Transverse colon (tissue), 4 donors: ENCODE data around the gene ICAM3. TPM values are rescaled to one million over a fixed set of nuclear protein-coding genes. Genes with fewer than 3 reads are reported as not detected.

Experiments used
- DNase-seq: peaks from one replicate; pipeline ENCODE4 v3.0.0-alpha.2; 2019
- H3K27ac ChIP-seq, 4 donors: fragments of 200-600 bp; sonication (generic); 2 replicates each; pipeline ENCODE4 v1.5.1; 2016 to 2018; ENCODE audit warnings: inconsistent platforms in 4 of 4
- H3K27me3 ChIP-seq: fragments of 200-600 bp; sonication (generic); 2 replicates; pipeline ENCODE4 v1.5.1; 2017; ENCODE audit warnings: inconsistent platforms
- H3K36me3 ChIP-seq, 4 donors: fragments of 200-600 bp; sonication (generic); 2 replicates each; pipeline ENCODE4 v1.5.1; 2017 to 2019; ENCODE audit warnings: inconsistent platforms in 4 of 4
- H3K4me1 ChIP-seq, 4 donors: fragments of 200-600 bp; sonication (generic); 2 replicates each; pipeline ENCODE4 v1.5.1; 2017 to 2020; ENCODE audit warnings: inconsistent platforms in 4 of 4
- H3K4me3 ChIP-seq, 4 donors: fragments of 200-600 bp; sonication (generic); 1 replicate in 1 of 4; 2 replicates in 3 of 4; pipeline versions ENCODE4 v1.5.1 to v1.6.1; 2017 to 2019; ENCODE audit warnings: inconsistent platforms in 4 of 4
- H3K9me3 ChIP-seq, 2 donors: fragments of 200-600 bp; sonication (generic); 2 replicates each; pipeline ENCODE4 v1.5.1; 2017 to 2019; ENCODE audit warnings: inconsistent platforms in 2 of 2
- EP300 ChIP-seq: sonication (generic); formaldehyde crosslinking; IDR thresholded peaks from one replicate; pipeline ENCODE4 v1.6.1; 2017; ENCODE audit warnings: antibody characterized with exemption, low read depth
- POLR2A ChIP-seq: fragments of 450-650 bp; IDR thresholded peaks from one replicate; pipeline ENCODE4 v1.6.1; 2016; ENCODE audit warnings: antibody characterized with exemption, mild to moderate bottlenecking, moderate library complexity
- POLR2AphosphoS5 ChIP-seq, 3 donors: sonication (generic); formaldehyde crosslinking; IDR thresholded peaks; one replicate each; pipeline ENCODE4 v1.6.1; 2016; ENCODE audit warnings: antibody characterized with exemption in 3 of 3
- WGBS, 2 donors: methylation state at CpG; one replicate each; pipeline ENCODE4 v1.1.5; 2018; ENCODE audit warnings: low coverage in 1 of 2; 5-methylcytosine and 5-hydroxymethylcytosine counted together
- in situ Hi-C, 4 donors: fragments of 200-750 bp; cut with MboI; loops; one replicate each; pipeline versions ENCODE4 v1.15.0 to v1.15.1; 2017; ENCODE audit warnings: low sequenced_read_pairs in 3 of 4, low pct_ligation_motif_present in 1 of 4, low pct_unique_long_range_greater_than_20kb in 1 of 4
- intact Hi-C: fragments of 100-400 bp; cut with DNase I; formaldehyde crosslinking; loops from one replicate; pipeline ENCODE4 v1.15.1; 2023; ENCODE audit warnings: low total_unique reads
- total RNA-seq, 4 donors: library from RNA; depleted of rRNA; stranded (reverse); fragments of >200 nt; gene quantifications; one replicate each; pipeline ENCODE4 v1.1.0, GENCODE V29; 2016
- TF ChIP-seq, protein P1 (sequence below), 5 experiments: fragments of 200-600 bp in 3 of 5; fragments of 450-650 bp in 2 of 5; sonication (generic) in 3 of 5; IDR thresholded peaks; 1 replicate in 2 of 5; 2 replicates in 3 of 5; pipeline ENCODE4 v1.5.1; 2016 to 2017; ENCODE audit warnings: antibody characterized with exemption in 5 of 5, inconsistent platforms in 3 of 5, mild to moderate bottlenecking in 2 of 5, moderate library complexity in 1 of 5

Gene ICAM3
- total RNA-seq, 4 donors from 2014 or later, result 2.6 to 17.5 (median 8.6) TPM

- Histone ChIP-seq H3K4me3 (no peak overlapping the region), H3K27ac (no peak overlapping the region), H3K36me3 (peaks cover 0 to 21% (median 0%) of the 10 kb centered on the region in 4 donors), H3K27me3 (no peaks in the 10 kb centered on the region), H3K4me1 (peaks cover 9 to 25% (median 23%) of the 10 kb centered on the region in 4 donors), H3K9me3 (no peaks in the 10 kb centered on the region)
- in situ Hi-C loops, result no loop called here
- intact Hi-C loops, result no loop called here
- DNase-seq, result no peak
- 84 to 87% methylated on average over 11 to 28 of the region's 29 CpGs for WGBS, 2 donors
- TF ChIP-seq EP300, result no peak
- no peak for TF ChIP-seq POLR2A
- TF ChIP-seq, protein P1, sequence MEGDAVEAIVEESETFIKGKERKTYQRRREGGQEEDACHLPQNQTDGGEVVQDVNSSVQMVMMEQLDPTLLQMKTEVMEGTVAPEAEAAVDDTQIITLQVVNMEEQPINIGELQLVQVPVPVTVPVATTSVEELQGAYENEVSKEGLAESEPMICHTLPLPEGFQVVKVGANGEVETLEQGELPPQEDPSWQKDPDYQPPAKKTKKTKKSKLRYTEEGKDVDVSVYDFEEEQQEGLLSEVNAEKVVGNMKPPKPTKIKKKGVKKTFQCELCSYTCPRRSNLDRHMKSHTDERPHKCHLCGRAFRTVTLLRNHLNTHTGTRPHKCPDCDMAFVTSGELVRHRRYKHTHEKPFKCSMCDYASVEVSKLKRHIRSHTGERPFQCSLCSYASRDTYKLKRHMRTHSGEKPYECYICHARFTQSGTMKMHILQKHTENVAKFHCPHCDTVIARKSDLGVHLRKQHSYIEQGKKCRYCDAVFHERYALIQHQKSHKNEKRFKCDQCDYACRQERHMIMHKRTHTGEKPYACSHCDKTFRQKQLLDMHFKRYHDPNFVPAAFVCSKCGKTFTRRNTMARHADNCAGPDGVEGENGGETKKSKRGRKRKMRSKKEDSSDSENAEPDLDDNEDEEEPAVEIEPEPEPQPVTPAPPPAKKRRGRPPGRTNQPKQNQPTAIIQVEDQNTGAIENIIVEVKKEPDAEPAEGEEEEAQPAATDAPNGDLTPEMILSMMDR (IDR thresholded peaks at IDR 0.05), result no peak
- TF ChIP-seq POLR2AphosphoS5 (IDR thresholded peaks at IDR 0.05), result no peak
Observed at GRCh38 chr19:10317045-10317856, 22.2 kb downstream of the ICAM3 start.

- peaks cover 6 to 22% (median 20%) of the 10 kb centered on the region in 4 donors for H3K4me1 ChIP-seq
- WGBS, 2 donors, result 67 to 68% methylated on average over 3 to 19 of the region's 19 CpGs
- no peak for DNase-seq
- TF ChIP-seq POLR2AphosphoS5 (IDR thresholded peaks at IDR 0.05) (no peak), EP300 (no peak), POLR2A (no peak)
- TF ChIP-seq, protein P1 (IDR thresholded peaks at IDR 0.05), result no peak
- in situ Hi-C loops, result no loop called here
- no peaks in the 10 kb centered on the region for H3K27me3 ChIP-seq
- peak overlapping the region; percentile 27 to 77 (median 74) for H3K27ac ChIP-seq
- H3K9me3 ChIP-seq, result no peaks in the 10 kb centered on the region
- H3K36me3 ChIP-seq, result peaks cover 0 to 20% (median 0%) of the 10 kb centered on the region in 4 donors
- intact Hi-C loops, result no loop called here
- H3K4me3 ChIP-seq, result peak overlapping the region in 1 of 4 donors; percentile 82
Observed at GRCh38 chr19:10316229-10317044, 23.0 kb downstream of the ICAM3 start.

DNA sequence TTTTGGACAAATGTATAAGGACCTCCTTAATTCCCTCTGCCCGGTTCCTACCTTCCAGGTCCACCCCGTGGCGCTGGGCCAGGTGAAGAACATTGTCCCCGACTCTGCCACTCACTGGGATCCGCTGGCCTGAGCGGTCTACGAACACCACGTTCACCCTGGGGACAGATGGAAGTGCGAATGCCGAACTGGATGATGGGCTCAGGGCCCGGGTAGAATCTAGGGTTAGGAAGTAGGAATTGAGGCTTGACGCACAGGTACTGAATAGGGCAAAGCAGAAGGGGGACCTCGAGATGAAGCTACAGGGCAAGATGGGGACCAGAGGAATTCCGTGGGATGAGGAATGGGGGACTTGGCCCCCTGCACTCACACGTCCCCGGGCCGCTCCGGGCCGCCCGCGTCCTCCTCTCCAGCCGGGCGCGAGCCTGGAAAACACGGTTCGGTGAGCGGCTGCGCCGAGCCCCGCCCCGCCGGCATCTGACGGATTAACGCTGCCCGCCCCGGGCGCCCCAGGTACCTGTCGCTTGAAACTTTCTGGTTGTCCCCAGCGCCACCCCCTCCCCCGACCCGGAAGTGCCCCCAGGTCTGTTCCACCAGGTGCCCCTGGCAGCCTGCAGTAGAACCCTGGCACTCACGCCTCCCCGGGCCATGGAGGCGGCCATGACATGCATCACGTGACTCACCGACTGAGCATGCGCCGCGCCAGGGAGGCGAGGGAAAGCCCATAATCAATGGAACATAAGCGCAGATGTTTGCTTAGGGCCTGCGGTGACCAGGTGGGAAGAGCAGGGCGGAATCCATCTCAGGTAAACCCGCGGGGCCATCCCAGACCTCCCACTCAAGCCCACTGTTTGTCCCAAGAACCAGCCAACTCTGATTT is 23.8 kb downstream of the ICAM3 start, which contains the start of gene FDX2:
Gene FDX2, minus strand, starts transcription at position 681 of the 880 bp plus-strand sequence. Its CDS starts 19 bp downstream, at position 662.
- peaks cover 0 to 20% (median 0%) of the 10 kb centered on the region in 4 donors for H3K36me3 ChIP-seq
- in situ Hi-C loops, result no loop called here
- DNase-seq, result peak; percentile 92
- no peaks in the 10 kb centered on the region for H3K9me3 ChIP-seq
- peak within 1 kb of the TSS; percentile 73 to 82 (median 78) for H3K4me3 ChIP-seq
- intact Hi-C loops, result no loop called here
- TF ChIP-seq POLR2A (peak; percentile 32), POLR2AphosphoS5 (IDR thresholded peaks at IDR 0.05) (peak in 2 of 3 donors; percentile 55 to 75)
- TF ChIP-seq, protein P1 (IDR thresholded peaks at IDR 0.05), result no peak
- H3K27me3 ChIP-seq, result no peaks in the 10 kb centered on the region
- H3K4me1 ChIP-seq, result peaks cover 0 to 14% (median 14%) of the 10 kb centered on the region in 4 donors
- WGBS, 2 donors, result 1% methylated on average over 11 to 38 of the region's 55 CpGs
- H3K27ac ChIP-seq, result peak within 1 kb of the TSS; percentile 27 to 77 (median 74)
